Left kidney (tissue), 2 donors: ENCODE data around the gene RASIP1. TPM values are rescaled to one million over a fixed set of nuclear protein-coding genes. Genes with fewer than 3 reads are reported as not detected.

ENCODE experiments used
- DNase-seq: peaks from one replicate; pipeline ENCODE4 v3.0.0-alpha.2; 2013
- polyA plus RNA-seq: library from polyadenylated mRNA; unstranded; fragments of 120-200 nt; gene quantifications from one replicate; pipeline ENCODE4 v1.2.1, GENCODE V29; 2013; ENCODE audit not compliant: insufficient read length

RASIP1 gene
- polyA plus RNA-seq, 1 donor: 11.9 TPM

GRCh38 chr19:48756686-48757085, 16.3 kb upstream of the RASIP1 start:
- DNase-seq: no peak

DNA sequence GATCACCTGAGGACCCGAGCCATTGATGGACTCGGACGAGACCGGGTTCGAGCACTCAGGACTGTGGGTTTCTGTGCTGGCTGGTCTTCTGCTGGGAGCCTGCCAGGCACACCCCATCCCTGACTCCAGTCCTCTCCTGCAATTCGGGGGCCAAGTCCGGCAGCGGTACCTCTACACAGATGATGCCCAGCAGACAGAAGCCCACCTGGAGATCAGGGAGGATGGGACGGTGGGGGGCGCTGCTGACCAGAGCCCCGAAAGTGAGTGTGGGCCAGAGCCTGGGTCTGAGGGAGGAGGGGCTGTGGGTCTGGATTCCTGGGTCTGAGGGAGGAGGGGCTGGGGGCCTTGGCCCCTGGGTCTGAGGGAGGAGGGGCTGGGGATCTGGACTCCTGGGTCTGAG, 15.8 kb upstream of the RASIP1 start:
- DNase-seq: no peak

DNA sequence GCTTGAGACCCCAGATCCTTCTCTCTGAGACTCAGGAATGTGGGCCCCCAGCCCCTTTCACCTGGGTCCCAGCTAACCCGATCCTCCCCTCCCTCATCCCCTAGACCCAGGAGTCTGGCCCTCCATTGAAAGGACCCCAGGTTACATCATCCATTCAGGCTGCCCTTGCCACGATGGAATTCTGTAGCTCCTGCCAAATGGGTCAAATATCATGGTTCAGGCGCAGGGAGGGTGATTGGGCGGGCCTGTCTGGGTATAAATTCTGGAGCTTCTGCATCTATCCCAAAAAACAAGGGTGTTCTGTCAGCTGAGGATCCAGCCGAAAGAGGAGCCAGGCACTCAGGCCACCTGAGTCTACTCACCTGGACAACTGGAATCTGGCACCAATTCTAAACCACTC, 15.4 kb upstream of the RASIP1 start:
- DNase-seq: no peak

DNA sequence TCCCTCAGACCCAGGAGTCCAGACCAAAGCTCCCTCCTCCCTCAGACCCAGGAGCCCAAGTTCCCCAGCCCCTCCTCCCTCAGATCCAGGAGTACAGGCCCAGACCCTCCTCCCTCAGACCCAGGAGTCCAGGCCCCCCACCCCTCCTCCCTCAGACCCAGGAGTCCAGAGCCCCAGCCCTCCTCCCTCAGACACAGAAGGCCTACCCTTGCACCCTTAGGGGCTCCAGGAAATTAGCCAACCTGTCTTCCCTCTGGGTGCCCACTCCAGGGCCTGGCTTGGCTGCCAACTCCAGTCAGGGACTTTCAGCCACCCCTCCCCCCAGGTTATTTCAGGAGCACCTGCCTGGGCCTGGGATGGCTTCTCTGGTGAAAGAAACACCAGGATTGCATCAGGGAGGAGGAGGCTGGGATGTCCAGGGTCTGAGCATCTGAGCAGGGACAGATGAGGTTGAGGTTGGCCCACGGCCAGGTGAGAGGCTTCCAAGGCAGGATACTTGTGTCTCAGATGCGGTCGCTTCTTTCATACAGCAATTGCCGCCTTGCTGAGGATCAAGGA, 14.8 kb upstream of the RASIP1 start, which contains the start of gene FGF21:
TSS of gene FGF21 (plus strand) at position 441 of the 558 bp plus-strand sequence. CDS start 713 bp downstream, outside the sequence.
- DNase-seq: no peak

DNA sequence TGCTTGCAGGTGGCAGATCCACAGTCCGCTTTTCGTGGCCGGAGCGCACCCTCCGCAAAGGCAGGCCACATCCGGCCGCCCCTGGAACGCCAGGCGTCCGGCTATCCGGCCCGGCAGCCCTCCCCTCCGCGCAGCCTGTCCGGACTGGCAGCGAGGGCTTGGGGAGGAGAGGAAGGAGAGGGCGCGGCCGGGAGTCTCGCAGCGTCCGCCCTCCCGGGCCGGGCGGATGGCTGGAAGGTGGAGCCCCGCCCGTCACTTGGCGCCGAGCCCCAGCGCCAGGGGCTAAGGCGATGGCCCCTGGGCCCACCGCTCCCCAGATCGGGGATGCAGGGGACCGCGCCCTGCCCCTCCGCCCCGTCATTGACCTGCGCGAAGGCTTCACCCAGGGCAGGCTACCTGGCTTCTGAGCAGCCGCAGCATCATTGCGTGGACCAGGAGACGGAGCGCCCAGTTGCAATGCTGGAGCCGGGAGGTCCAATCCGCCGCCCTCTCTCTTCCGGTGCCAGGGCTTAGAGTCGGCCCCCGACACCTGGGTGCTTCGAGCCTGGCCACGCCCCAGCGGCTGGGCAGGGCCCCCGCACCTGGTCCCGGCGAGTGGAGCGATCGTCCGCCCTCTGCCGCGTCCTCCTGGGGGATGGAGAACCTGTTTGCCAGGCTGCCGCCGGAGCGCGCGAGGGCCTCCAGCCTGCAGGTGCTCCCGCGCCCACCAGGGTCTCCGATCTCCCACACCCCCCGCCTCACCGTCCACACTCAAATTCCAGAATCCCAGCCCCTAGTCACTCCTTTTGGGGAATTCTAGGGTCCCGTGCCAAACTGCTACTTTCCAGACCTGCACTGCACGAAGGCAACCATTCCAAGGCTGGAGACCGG, 12.3 kb upstream of the RASIP1 start, which contains the start of gene FUT1:
TSS of gene FUT1 (minus strand) at position 146 of the 870 bp plus-strand sequence. CDS start 1,360 bp downstream, outside the sequence.
- peak; percentile 73 for DNase-seq

GRCh38 chr19:48751845-48752495, 11.6 kb upstream of the RASIP1 start:
- no peak for DNase-seq

GRCh38 chr19:48750771-48751504, 10.5 kb upstream of the RASIP1 start:
- no peak for DNase-seq

- no peak for DNase-seq
These were observed 9.9 kb upstream of the RASIP1 start for GRCh38 chr19:48750351-48750750.

DNA sequence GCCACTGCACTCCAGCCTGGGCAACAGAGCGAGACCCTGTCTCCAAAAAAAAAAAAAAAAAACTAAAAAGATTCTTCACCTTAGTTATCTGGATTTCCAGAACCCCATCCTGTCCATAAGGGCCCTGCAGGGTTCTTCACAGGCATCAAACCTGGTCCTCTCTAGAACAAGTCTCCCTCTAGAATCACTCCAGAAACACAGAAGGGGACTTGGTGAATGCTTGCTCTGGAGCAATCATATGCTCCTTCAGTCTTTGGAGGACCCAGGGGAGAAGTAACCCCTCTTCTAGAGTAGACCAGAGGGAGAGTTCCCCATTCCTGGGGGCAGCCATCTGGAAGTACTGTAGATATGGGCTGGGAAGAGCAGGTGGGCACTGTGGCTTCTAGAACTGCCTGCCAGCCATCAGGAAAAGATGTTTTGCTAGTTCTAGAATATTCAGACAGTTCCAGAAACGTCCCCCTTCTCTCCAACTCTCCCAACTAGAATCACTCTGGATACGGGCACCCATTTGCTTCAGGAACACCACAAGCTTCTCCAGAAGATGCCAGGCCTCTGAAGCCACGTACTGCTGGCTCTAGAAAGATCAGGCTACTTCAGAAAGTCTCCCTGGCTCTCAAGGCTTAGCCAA, 9.3 kb upstream of the RASIP1 start:
- no peak for DNase-seq

DNA sequence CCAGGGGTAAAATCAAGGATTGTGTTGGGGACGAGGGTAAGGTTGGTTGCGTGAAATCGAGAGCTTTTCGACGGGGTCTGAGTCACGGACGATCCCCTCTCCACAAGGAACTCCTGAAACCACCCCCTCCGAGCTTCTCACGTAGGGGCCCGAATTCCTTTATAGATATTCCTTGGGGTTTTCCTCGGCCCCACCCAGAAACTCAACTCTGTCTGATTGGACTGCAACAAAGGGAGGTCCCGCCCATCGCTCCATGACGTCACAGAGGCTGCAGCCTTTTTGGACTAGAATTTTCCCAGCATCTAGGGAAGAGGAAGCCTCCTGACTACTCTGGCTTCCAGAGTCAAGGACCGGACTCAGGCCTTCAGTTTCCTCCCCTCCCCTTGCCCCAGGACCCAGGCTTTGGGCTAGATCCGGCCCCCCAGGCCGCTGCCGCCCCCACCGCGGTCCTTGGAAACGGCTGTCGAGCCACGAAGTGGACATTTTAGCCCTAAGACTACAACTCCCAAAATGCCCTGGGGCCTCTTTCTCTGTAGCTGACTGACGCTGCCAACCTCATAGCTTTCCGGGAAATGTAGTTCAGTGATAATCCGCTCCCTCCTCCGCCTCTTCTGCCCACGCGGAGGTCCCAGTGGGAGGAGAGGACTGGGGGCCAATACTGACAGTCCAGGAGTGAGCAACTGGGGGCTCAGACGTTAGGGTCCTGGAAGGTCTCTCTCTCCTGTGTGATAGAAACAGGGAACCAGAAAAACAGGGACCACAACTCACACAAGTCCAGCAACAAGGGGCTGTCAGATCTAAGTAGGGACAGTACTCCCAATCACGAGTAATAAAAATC, 6.5 kb upstream of the RASIP1 start, which contains the start of gene IZUMO1:
TSS of gene IZUMO1 (minus strand) at position 172 of the 838 bp plus-strand sequence. CDS start 1,050 bp downstream, outside the sequence.
- peak; percentile 88 for DNase-seq

GRCh38 chr19:48746110-48746509, 5.7 kb upstream of the RASIP1 start:
- DNase-seq: no peak

GRCh38 chr19:48745208-48745995, 5.0 kb upstream of the RASIP1 start:
- no peak for DNase-seq

DNA sequence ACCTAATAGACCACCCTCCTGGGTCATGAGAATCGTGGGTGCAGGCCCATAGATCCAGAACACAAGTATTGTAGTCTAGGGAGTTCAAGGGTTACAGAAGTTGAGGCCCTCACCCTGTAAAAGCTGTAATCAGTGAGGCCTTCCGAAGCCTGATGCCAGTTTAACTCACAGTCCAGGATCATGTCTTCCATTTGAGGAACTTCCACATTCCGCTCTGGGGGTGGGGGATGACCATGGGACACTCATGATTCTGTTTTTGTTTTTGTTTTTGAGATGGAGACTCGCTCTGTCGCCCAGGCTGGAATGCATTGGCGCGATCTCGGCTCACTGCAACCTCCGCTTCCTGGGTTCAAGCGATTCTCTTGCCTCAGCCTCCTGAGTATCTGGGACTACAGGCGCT, 1.7 kb upstream of the RASIP1 start:
- DNase-seq: no peak

DNA sequence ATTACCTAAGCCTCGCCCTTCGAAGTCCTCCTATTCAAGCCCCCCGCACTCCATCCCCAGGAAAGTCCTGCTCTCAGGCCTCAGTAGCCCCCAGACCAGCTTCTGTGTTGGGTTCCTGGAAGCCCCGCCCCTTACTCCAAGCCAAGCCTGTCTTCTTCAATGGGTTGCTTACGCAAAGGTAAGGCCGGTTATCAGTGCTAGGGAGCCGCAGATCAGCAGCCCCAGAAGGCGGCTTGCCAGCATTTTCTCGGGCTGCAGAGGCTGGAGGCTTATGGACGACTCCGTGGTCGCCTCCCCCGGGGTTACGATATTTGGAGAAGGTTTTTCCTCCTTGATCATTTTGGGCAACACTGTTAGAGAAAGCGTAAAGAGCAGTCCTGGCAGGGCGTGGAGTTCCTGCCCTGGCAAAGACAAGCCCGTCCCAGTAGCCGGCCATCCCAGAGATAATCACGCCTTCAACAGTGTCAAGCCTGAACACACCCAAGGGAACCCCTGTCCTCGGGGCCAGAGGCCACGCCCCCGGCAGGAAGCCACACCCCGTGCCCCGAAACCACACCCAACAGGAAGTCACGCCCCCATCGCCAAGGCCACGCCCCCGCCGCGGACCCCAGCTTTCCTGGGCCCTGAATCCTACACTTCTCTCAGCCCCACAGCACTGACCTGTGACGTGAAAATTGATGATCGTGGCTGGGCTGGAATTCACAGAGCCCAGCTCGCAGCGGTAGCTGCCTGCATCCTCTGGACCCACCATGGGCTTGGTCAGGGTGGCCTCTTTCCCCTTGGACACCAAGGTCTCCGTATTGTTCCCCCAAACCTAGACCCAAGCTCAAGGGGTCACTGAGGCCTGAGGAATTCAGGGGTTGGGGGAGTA, 954 bp upstream of the RASIP1 start:
- DNase-seq: no peak

- DNase-seq: no peak
These were observed 826 bp downstream of the RASIP1 start for GRCh38 chr19:48739404-48740163.

DNA sequence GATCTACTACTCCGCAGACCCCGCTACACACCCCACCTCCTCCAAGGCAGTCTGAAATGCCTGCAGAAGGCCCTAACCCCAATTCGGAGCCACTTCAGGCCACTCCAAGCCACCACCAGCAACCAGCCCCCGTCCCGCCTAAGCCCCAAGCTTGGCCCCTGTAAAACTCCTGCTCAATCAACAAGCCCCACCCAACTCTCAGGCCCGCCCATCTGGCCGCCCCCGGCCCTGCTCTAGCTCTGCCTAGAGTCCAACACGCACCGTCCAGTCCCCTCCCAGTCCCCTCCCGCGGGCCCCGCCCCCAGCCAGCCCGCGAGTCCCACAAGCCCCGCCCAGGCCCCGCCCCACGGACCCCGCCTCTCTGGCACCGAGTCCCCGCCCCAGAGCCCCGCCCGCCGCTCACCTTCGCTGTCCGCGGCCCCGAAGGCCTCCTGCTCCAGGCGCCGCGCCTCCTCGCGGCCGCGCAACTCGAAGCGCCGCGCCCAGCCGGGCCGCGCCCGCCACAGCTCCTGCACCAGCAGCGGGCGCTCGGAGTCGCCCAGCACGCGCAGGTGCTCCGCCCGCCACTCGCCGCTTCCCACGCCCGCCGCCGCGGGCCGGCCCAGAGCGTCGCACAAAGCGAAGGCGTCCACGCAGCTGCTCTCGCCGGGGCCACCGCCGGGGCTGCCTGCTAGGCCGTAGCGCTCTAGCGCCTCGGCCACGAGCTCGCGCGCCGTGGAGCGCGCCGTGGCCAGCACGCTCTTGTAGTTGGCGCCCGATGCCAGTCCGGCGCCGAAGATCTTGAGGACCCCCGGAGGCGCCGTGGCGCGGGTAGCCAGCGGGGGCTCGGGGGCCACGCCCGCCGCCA, 1.6 kb downstream of the RASIP1 start:
- DNase-seq: peak; percentile 91
